Mucosa of descending colon (tissue), 3 donors: ENCODE data around the gene UCHL1. TPM values are rescaled to one million over a fixed set of nuclear protein-coding genes. Genes with fewer than 3 reads are reported as not detected.
A peak's percentile ranks its signal among the peaks of the same experiment; 100 is the strongest.

ENCODE experiments used
- ATAC-seq: fragments of 200-7000 bp; cut with Tn5 transposase; one replicate; pipeline ENCODE4 v1.9.1; 2020; ENCODE audit warnings: mild to moderate bottlenecking, moderate library complexity
- DNase-seq, 3 donors: peaks; one replicate each; pipeline ENCODE4 v3.0.0-alpha.2; 2020
- H3K36me3 ChIP-seq: fragments of 200-600 bp; one replicate; pipeline ENCODE4 v1.8.0; 2021; ENCODE audit warnings: low read depth, mild to moderate bottlenecking
- H3K4me1 ChIP-seq: fragments of 200-600 bp; one replicate; pipeline ENCODE4 v1.8.0; 2021; ENCODE audit warnings: low read depth, mild to moderate bottlenecking
- H3K4me3 ChIP-seq: fragments of 200-600 bp; one replicate; pipeline ENCODE4 v1.8.0; 2021; ENCODE audit warnings: mild to moderate bottlenecking
- H3K9me3 ChIP-seq: fragments of 200-600 bp; one replicate; pipeline ENCODE4 v1.8.0; 2021; ENCODE audit warnings: mild to moderate bottlenecking
- intact Hi-C, 2 donors: fragments of 100-400 bp; cut with DNase I in 1 of 2; cut with micrococcal nuclease in 1 of 2; formaldehyde crosslinking; loops; one replicate each; pipeline versions ENCODE4 v1.11.0 to v1.11.1; 2022; cut with DNase I, micrococcal nuclease
- total RNA-seq, 3 donors: library from RNA; stranded (reverse); fragmentation: NEBNext Ultra II Directional in 2 of 3; extraction: Animal tissue kit (Norgen Biotek cat#: 25700) in 2 of 3; gene quantifications; one replicate each; pipeline versions ENCODE4 v1.2.1 to v1.2.4, GENCODE V29; 2021 to 2023
- TF ChIP-seq, protein P1 (sequence below): fragments of 200-600 bp; IDR thresholded peaks from one replicate; pipeline ENCODE4 v1.8.0; 2022; ENCODE audit warnings: antibody characterized with exemption, mild to moderate bottlenecking
- donor health status: DM: no; HTN: no; CAD: no; lungs with moderate emphysema.
- donor health status: DM: no; HTN: no; CAD: no.
- donor health status: DM: no; HTN: yes; CAD: no.

The UCHL1 gene
- total RNA-seq, 3 donors from 2014 or later = 4.1 to 76.0 (median 11.1) TPM

DNA sequence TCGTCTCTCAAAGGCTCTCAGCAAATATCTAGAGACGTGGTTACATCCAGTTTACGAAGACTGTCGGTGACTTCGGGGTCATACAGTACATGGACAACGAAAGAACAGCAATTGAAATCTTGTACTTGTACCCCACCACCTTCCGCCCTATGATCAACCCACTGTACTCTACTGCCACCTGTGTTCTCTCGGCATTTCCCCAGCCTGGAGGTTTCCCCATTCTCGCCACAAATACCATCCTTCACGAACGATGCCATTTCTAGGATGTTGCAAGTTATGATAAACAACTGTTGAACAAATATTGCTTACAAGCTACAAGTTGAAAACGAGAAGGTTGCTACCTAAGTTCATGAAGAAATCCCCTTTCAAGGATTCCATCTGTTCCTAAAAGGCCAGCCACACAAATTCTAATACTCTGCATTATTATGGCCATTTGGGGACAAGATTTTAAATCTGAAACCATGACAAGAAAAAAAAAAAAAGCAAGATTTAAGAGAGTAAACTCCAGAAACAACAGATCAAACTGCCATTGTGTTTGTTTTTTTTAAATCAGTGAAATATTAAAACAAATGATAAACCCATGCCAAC is 44.0 kb upstream of the UCHL1 start:
- H3K36me3 ChIP-seq = no peaks in the 10 kb centered on the region
- intact Hi-C loops = loop anchor here (2.0 to 10.0 kb wide), 2 partner anchors 232 to 238 kb away; no protein-coding TSS in a partner anchor
- no peak overlapping the region for H3K4me3 ChIP-seq
- DNase-seq (peak in 2 of 3 donors; percentile 35 to 62), ATAC-seq (peak; percentile 7)
- H3K4me1 ChIP-seq = peaks cover 10% of the 10 kb centered on the region
- TF ChIP-seq, protein P1, sequence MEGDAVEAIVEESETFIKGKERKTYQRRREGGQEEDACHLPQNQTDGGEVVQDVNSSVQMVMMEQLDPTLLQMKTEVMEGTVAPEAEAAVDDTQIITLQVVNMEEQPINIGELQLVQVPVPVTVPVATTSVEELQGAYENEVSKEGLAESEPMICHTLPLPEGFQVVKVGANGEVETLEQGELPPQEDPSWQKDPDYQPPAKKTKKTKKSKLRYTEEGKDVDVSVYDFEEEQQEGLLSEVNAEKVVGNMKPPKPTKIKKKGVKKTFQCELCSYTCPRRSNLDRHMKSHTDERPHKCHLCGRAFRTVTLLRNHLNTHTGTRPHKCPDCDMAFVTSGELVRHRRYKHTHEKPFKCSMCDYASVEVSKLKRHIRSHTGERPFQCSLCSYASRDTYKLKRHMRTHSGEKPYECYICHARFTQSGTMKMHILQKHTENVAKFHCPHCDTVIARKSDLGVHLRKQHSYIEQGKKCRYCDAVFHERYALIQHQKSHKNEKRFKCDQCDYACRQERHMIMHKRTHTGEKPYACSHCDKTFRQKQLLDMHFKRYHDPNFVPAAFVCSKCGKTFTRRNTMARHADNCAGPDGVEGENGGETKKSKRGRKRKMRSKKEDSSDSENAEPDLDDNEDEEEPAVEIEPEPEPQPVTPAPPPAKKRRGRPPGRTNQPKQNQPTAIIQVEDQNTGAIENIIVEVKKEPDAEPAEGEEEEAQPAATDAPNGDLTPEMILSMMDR = peak; percentile 5
- H3K9me3 ChIP-seq = no peaks in the 10 kb centered on the region

DNA sequence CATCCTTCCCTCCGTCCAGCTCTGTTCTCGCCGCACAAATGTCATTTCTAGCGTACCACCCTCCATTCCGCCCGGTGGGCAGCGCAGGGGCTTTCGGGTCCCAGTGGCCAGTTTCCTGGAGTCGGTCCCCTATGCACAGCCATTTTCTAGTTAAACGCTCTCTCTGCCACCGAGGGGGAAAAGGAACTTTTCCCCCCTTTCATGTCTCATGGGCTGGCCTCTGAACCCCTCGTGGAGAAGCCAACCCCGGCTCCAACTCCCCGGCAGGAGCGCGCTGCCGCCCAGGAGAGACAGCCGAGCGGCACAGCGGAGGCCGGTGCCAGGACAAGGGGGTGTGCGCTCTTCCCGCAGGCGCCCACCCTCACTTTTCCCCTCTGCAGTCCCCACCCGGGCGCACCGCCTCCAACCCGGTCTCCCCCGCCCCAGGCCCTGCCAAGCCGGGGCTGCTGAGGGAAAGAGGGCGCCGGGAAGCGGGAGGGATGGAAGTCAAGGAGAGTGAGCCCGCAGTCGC is 43.0 kb upstream of the UCHL1 start:
- peak; percentile 17 to 64 (median 56) for DNase-seq
- H3K36me3 ChIP-seq = no peaks in the 10 kb centered on the region

DNA sequence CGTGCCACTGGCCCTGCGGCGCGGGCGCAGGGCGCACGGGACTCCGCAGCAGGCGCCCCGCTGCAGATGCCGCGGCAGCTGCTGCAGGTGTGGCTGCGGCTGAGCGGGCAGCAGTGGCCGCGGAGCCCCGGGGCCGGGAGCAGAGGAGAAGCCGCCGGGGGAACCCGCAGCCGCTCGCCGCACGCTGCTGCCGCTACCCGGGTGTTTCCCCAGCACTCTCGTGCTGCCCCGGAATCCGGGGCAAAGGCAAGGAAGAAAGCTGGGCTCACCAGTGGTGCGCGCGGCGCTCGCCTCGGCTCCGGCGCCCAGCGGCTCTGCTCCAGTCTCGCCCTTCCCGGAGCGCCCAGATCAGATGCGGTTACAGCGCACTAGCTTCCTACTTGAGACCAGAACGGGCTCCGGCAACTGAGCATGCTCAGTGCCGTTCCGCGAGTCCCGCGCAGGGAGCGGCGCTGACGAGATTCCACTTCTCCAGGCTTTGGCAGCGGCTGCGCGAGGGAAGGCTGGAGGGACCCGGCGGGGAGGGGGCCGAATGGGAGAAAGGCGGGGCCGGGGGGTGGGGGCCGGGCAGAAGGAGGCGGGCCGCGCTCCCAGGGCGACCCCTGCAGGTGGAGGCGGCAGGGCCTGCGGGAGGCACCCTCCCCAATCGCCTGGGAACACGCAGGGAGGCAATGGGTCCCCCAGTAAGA is 42.4 kb upstream of the UCHL1 start, which contains the start of gene APBB2:
APBB2 (minus strand) TSS at position 407 of the 689 bp plus-strand sequence. CDS start 181,288 bp downstream, outside the sequence.
- Histone ChIP-seq H3K9me3 (no peaks in the 10 kb centered on the region), H3K36me3 (no peaks in the 10 kb centered on the region), H3K4me1 (peaks cover 10% of the 10 kb centered on the region), H3K4me3 (peak within 1 kb of the TSS; percentile 62)
- peak; percentile 91 to 96 (median 94) for DNase-seq
- TF ChIP-seq, protein P1 = peak; percentile 41
- peak; percentile 88 for ATAC-seq
- intact Hi-C loops = loop anchor here in 1 of 2 donors (10.0 kb wide), 1 partner anchor 239 kb away; no protein-coding TSS in a partner anchor

More for the DNA sequence above, 43.0 kb upstream of the UCHL1 start:
- peak; percentile 10 for ATAC-seq
- Histone ChIP-seq H3K4me1 (peaks cover 10% of the 10 kb centered on the region), H3K4me3 (peak overlapping the region; percentile 62), H3K9me3 (no peaks in the 10 kb centered on the region)
- intact Hi-C loops = loop anchor here (2.0 to 10.0 kb wide), 2 partner anchors 233 to 239 kb away; no protein-coding TSS in a partner anchor
- TF ChIP-seq, protein P1 = no peak

DNA sequence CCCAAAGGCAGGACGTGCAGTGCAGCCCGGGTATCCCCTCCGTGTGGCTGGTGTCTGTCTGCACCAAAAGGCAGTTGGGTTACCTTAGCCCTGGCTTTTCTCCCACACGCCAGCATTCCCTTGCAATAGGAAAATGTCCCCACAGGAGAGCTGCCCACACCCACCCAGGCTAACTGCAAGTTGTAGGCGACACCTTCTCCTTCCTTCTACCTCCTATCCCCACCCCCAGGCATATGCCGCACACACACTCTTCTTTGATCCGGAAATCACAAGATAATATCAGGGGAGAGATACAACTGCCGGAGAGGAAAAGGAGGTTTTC is 41.9 kb upstream of the UCHL1 start:
- Histone ChIP-seq H3K36me3 (no peaks in the 10 kb centered on the region), H3K4me3 (no peak overlapping the region), H3K9me3 (no peaks in the 10 kb centered on the region), H3K4me1 (peaks cover 10% of the 10 kb centered on the region)
- TF ChIP-seq, protein P1 = no peak
- intact Hi-C loops = loop anchor here in 1 of 2 donors (5.0 to 10.0 kb wide), 2 partner anchors 240 to 287 kb away; no protein-coding TSS in a partner anchor
- peak; percentile 22 for ATAC-seq
- DNase-seq = no peak

DNA sequence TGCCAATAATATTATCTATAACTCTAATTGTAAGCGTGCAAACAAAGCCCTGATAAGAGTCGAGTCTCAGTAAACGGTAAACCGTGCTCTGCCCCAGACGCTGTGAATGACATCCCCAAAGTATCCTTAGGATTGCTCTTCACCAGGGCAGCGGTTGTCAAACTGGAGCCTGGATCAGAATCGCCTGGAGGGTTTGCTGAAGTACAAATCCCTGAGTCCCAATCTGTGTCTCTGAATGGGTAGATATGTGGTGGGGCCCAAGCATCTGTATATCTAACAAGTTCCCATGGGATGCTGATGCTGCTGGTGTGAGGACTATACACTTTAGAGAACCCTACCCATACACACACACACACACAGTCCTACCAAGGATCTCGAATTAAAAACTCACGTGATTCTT is 41.6 kb upstream of the UCHL1 start:
- peak in 1 of 3 donors; percentile 16 for DNase-seq
- H3K4me1 ChIP-seq = peaks cover 7% of the 10 kb centered on the region
- H3K9me3 ChIP-seq = no peaks in the 10 kb centered on the region
- no peaks in the 10 kb centered on the region for H3K36me3 ChIP-seq
- no peak overlapping the region for H3K4me3 ChIP-seq
- TF ChIP-seq, protein P1 = no peak
- intact Hi-C loops = loop anchor here in 1 of 2 donors (5.0 to 10.0 kb wide), 2 partner anchors 240 to 288 kb away; no protein-coding TSS in a partner anchor
- ATAC-seq = no peak
